ENCODE data around the gene SUN1.

- no peak for TF ChIP-seq CTCF (conservative IDR thresholded peaks at IDR 0.05 in 1 of 2, IDR thresholded peaks at IDR 0.05 in 1 of 2; ENCODE audit: low read depth in 1 of 2, low read length in 2 of 2)
- no peak for TF ChIP-seq EZH2 (IDR thresholded peaks at IDR 0.05; ENCODE audit: low read length, missing control alignments)
These were observed 67.5 kb downstream of the SUN1 start for GRCh38 chr7:899806-900205.

Measured in fibroblast of lung (primary cell).